Panc1 (cell line): ENCODE data around the gene H2AZ2. TPM values are rescaled to one million over a fixed set of nuclear protein-coding genes. Genes with fewer than 3 reads are reported as not detected.

ENCODE experiments used
- ATAC-seq: fragments of 200-7000 bp; cut with Tn5 transposase; 2 replicates; pipeline ENCODE4 v1.9.1; 2020; ENCODE audit warnings: mild to moderate bottlenecking, moderate library complexity
- BruUV-seq: library from RNA; stranded (reverse); fragments of 400-500 nt; replicated peaks from 2 replicates; lab custom pipeline; 2021; lab: Mats Ljungman, UMichigan
- CTCF ChIA-PET: fragments of 300-600 bp; sonication (Branson Sonifier 250); formaldehyde crosslinking; loops from one replicate; lab custom pipeline; 2022; ENCODE audit warnings: antibody characterized with exemption; lab: Charles Lee
- POLR2A ChIA-PET: fragments of 300-600 bp; sonication (Branson Sonifier 250); formaldehyde crosslinking; loops from one replicate; lab custom pipeline; 2022; ENCODE audit warnings: antibody characterized with exemption; lab: Charles Lee
- DNase-seq: peaks from one replicate; pipeline ENCODE4 v3.0.0-alpha.2; 2010; ENCODE audit warnings: low read depth, low spot score
- H3K27ac ChIP-seq: 2 replicates; pipeline ENCODE4 v1.5.1; 2011; ENCODE audit warnings: mild to moderate bottlenecking, low read length, inconsistent platforms
- H3K27me3 ChIP-seq: fragments of 200-500 bp; sonication (Bioruptor generic); 2 replicates; pipeline ENCODE4 v1.6.0; 2014; ENCODE audit warnings: low read length, inconsistent platforms; ENCODE audit not compliant: control insufficient read depth, insufficient read depth
- H3K36me3 ChIP-seq: fragments of 200-500 bp; sonication (Bioruptor generic); 2 replicates; pipeline ENCODE4 v1.5.1; 2014; ENCODE audit warnings: inconsistent platforms, mild to moderate bottlenecking, low read length, moderate library complexity; ENCODE audit not compliant: control insufficient read depth, insufficient read depth
- H3K4me1 ChIP-seq: 2 replicates; pipeline ENCODE4 v1.5.1; 2011; ENCODE audit warnings: inconsistent platforms, mild to moderate bottlenecking, low read length, moderate library complexity; ENCODE audit not compliant: control insufficient read depth, insufficient read depth
- H3K4me3 ChIP-seq, 2 experiments: 2 replicates each; pipeline ENCODE4 v1.5.1; 2011 to 2012; ENCODE audit warnings: low read depth in 2 of 2, low read length in 2 of 2, mild to moderate bottlenecking in 2 of 2, inconsistent platforms in 1 of 2, moderate library complexity in 1 of 2
- H3K9me3 ChIP-seq: fragments of 200-500 bp; sonication (Bioruptor generic); 2 replicates; pipeline ENCODE4 v1.5.1; 2014; ENCODE audit warnings: low read depth, mild to moderate bottlenecking, inconsistent platforms, low read length, moderate library complexity; ENCODE audit not compliant: control insufficient read depth, insufficient read depth
- POLR2AphosphoS5 ChIP-seq: IDR thresholded peaks from 2 replicates; pipeline ENCODE4 v1.6.1; 2012; ENCODE audit warnings: mild to moderate bottlenecking, low read depth, low read length, moderate library complexity
- SIN3A ChIP-seq: IDR thresholded peaks from 2 replicates; pipeline ENCODE4 v1.6.1; 2012; ENCODE audit warnings: low read depth, mild to moderate bottlenecking, low read length, moderate library complexity, borderline replicate concordance; ENCODE audit not compliant: insufficient read depth
- TCF7L2 ChIP-seq: IDR thresholded peaks from 2 replicates; pipeline ENCODE4 v1.6.1; 2011; ENCODE audit warnings: mild to moderate bottlenecking, low read depth, low read length, inconsistent platforms
- in situ Hi-C: cut with HindIII; loops from 2 replicates; pipeline ENCODE4 v1.10.0; 2016; ENCODE audit warnings: low sequenced_read_pairs, low pct_unique_long_range_greater_than_20kb
- intact Hi-C: fragments of 100-400 bp; cut with micrococcal nuclease; formaldehyde crosslinking; loops from one replicate; pipeline ENCODE4 v1.10.0; 2022; ENCODE audit not compliant: unreplicated experiment
- total RNA-seq: library from RNA; stranded (reverse); gene quantifications from one replicate; pipeline ENCODE4 v1.2.1, GENCODE V29; 2021; ENCODE audit not compliant: unreplicated experiment
- TF ChIP-seq, protein P1 (sequence below), 2 experiments: IDR thresholded peaks; 2 replicates each; pipeline ENCODE4 v1.6.1; 2011 to 2012; ENCODE audit warnings: low read depth in 2 of 2, control low read depth in 1 of 2, low read length in 1 of 2, mild to moderate bottlenecking in 1 of 2, moderate library complexity in 1 of 2; ENCODE audit not compliant: insufficient read depth in 1 of 2
- TF ChIP-seq, protein P2 (sequence below): fragments of 450-650 bp; IDR thresholded peaks from 2 replicates; pipeline ENCODE4 v1.5.1; 2017; ENCODE audit warnings: mild to moderate bottlenecking

Gene H2AZ2
- total RNA-seq, 1 experiment from 2014 or later = 319 TPM

DNA sequence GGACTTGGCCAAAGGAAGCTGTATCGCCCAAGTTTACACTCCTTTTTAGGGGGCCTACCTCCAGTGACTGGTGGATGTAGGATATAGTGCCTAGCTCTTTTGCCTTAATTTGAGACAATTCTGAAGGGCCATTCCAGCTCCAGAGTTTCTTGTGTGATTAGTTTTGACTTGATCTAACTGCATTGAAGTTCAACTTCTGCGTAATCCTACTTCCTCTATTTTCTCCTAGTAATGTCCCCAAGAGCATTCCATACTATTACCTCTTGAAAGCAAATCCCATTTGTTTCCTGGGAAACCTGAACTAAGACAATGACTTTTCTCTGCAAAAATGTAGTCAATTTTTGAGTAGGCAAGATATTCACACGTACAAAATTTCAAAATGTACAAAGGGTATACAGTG, 4.7 kb upstream of the H2AZ2 start:
- CTCF ChIA-PET = no interaction called here

DNA sequence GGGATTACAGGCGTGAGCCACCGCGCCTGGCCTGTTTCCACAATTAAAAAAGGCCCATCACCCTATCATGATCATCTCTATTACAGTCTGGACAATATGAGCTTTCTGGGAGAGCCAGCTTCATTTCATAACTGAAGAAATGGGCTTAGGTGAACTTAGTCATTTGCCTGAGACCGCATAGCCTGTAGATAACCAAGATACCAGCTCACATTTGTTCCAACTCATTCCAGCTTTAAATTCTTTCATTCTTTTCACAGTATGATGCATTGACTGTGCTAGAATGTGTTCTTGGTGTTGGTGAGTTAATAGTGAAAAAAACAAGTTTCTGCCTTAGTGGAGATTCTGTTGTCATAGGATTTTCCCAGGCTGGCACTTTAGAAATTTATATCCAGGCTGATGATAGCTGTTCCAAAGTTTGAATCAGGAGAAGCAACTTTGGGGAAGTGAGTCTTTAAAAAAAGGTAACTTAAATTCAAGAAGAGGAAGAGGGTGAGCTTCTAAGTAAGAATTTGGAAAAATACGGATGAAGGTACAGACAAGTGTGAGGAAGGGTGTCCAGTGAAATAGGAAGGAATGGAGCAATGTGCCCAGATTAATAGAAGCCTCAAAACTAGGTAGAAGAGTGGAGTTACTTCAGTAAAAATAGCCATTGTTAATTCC, 2.1 kb upstream of the H2AZ2 start:
- H3K27ac ChIP-seq = peak overlapping the region; percentile 3; the same call in 1 of the 2 replicates
- H3K9me3 ChIP-seq = no peaks in the 10 kb centered on the region
- intact Hi-C loops (loop anchor here (5.0 kb wide), 1 partner anchor 263 kb away; no protein-coding TSS in a partner anchor), in situ Hi-C loops (no loop called here)
- peaks cover 4% of the 10 kb centered on the region; the same call in 1 of the 2 replicates for H3K36me3 ChIP-seq
- no peak for DNase-seq
- CTCF ChIA-PET = interaction anchor here (0.7 kb wide), 1 partner anchor 281 kb away, joined by 7 read pairs; no protein-coding TSS in a partner anchor
- no peak for ATAC-seq
- peaks cover 19% of the 10 kb centered on the region for H3K4me1 ChIP-seq
- no peak for TF ChIP-seq SIN3A
- no peak for TF ChIP-seq TCF7L2
- TF ChIP-seq, protein P1, sequence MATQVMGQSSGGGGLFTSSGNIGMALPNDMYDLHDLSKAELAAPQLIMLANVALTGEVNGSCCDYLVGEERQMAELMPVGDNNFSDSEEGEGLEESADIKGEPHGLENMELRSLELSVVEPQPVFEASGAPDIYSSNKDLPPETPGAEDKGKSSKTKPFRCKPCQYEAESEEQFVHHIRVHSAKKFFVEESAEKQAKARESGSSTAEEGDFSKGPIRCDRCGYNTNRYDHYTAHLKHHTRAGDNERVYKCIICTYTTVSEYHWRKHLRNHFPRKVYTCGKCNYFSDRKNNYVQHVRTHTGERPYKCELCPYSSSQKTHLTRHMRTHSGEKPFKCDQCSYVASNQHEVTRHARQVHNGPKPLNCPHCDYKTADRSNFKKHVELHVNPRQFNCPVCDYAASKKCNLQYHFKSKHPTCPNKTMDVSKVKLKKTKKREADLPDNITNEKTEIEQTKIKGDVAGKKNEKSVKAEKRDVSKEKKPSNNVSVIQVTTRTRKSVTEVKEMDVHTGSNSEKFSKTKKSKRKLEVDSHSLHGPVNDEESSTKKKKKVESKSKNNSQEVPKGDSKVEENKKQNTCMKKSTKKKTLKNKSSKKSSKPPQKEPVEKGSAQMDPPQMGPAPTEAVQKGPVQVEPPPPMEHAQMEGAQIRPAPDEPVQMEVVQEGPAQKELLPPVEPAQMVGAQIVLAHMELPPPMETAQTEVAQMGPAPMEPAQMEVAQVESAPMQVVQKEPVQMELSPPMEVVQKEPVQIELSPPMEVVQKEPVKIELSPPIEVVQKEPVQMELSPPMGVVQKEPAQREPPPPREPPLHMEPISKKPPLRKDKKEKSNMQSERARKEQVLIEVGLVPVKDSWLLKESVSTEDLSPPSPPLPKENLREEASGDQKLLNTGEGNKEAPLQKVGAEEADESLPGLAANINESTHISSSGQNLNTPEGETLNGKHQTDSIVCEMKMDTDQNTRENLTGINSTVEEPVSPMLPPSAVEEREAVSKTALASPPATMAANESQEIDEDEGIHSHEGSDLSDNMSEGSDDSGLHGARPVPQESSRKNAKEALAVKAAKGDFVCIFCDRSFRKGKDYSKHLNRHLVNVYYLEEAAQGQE (IDR thresholded peaks at IDR 0.05; ENCODE audit: insufficient read depth in 1 of 2, low read depth in 2 of 2, low read length in 1 of 2) = no peak
- no peak for TF ChIP-seq POLR2AphosphoS5
- TF ChIP-seq, protein P2, sequence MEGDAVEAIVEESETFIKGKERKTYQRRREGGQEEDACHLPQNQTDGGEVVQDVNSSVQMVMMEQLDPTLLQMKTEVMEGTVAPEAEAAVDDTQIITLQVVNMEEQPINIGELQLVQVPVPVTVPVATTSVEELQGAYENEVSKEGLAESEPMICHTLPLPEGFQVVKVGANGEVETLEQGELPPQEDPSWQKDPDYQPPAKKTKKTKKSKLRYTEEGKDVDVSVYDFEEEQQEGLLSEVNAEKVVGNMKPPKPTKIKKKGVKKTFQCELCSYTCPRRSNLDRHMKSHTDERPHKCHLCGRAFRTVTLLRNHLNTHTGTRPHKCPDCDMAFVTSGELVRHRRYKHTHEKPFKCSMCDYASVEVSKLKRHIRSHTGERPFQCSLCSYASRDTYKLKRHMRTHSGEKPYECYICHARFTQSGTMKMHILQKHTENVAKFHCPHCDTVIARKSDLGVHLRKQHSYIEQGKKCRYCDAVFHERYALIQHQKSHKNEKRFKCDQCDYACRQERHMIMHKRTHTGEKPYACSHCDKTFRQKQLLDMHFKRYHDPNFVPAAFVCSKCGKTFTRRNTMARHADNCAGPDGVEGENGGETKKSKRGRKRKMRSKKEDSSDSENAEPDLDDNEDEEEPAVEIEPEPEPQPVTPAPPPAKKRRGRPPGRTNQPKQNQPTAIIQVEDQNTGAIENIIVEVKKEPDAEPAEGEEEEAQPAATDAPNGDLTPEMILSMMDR = no peak
- H3K4me3 ChIP-seq = no peak overlapping the region
- POLR2A ChIA-PET = interaction anchor here (0.5 to 1.6 kb wide), 2 partner anchors 35 to 383 kb away, joined by 4 read pairs; no protein-coding TSS in a partner anchor
- BruUV-seq = no TSS peak
- H3K27me3 ChIP-seq = no peaks in the 10 kb centered on the region

More for the DNA sequence above, 4.7 kb upstream of the H2AZ2 start:
- no TSS peak for BruUV-seq
- H3K9me3 ChIP-seq = no peaks in the 10 kb centered on the region
- in situ Hi-C loops (no loop called here), intact Hi-C loops (no loop called here)
- TF ChIP-seq, protein P2 = no peak
- TF ChIP-seq, protein P1 (IDR thresholded peaks at IDR 0.05; ENCODE audit: insufficient read depth in 1 of 2, low read depth in 2 of 2, low read length in 1 of 2) = no peak
- TF ChIP-seq TCF7L2 (no peak), POLR2AphosphoS5 (no peak), SIN3A (no peak)
- ATAC-seq = no peak
- POLR2A ChIA-PET = no interaction called here
- H3K4me3 ChIP-seq = no peak overlapping the region
- no peaks in the 10 kb centered on the region for H3K27me3 ChIP-seq
- H3K27ac ChIP-seq = no peak overlapping the region
- peaks cover 9% of the 10 kb centered on the region; the same call in 1 of the 2 replicates for H3K4me1 ChIP-seq
- DNase-seq = no peak
- H3K36me3 ChIP-seq = no peaks in the 10 kb centered on the region
